ENCODE measurements around the gene MS4A14. TPM values are rescaled to one million over a fixed set of nuclear protein-coding genes. Genes with fewer than 3 reads are reported as not detected.

The MS4A14 gene
- total RNA-seq, 4 donors from 2014 or later = 1.3 to 2.4 (median 1.6) TPM

GRCh38 chr11:60367896-60368295, 28.4 kb upstream of the MS4A14 start:
- TF ChIP-seq POLR2A (IDR thresholded peaks at IDR 0.05) = no peak
- no peak for TF ChIP-seq EP300 (IDR thresholded peaks at IDR 0.05)
- no peak for TF ChIP-seq CTCF (IDR thresholded peaks at IDR 0.05)
- no peak for TF ChIP-seq POLR2AphosphoS5 (IDR thresholded peaks at IDR 0.05)
- no peaks in the 10 kb centered on the region for H3K4me1 ChIP-seq
- peaks cover 28% of the 10 kb centered on the region for H3K27me3 ChIP-seq
- H3K36me3 ChIP-seq = no peaks in the 10 kb centered on the region
- no peak overlapping the region for H3K4me3 ChIP-seq
- H3K27ac ChIP-seq = no peak overlapping the region
- WGBS, 2 donors (ENCODE audit: low coverage in 1 of 2) = 80 to 95% methylated on average over 2 to 10 of the region's 19 CpGs
- no peak for ATAC-seq
- no peaks in the 10 kb centered on the region for H3K9me3 ChIP-seq

GRCh38 chr11:60370252-60370810, 25.9 kb upstream of the MS4A14 start:
- no peaks in the 10 kb centered on the region for H3K4me1 ChIP-seq
- no peak overlapping the region for H3K27ac ChIP-seq
- H3K27me3 ChIP-seq = peaks cover 13% of the 10 kb centered on the region
- ATAC-seq = no peak
- no peaks in the 10 kb centered on the region for H3K9me3 ChIP-seq
- no peak for TF ChIP-seq POLR2AphosphoS5 (IDR thresholded peaks at IDR 0.05)
- no peak for TF ChIP-seq EP300 (IDR thresholded peaks at IDR 0.05)
- TF ChIP-seq CTCF (IDR thresholded peaks at IDR 0.05) = no peak
- TF ChIP-seq POLR2A (IDR thresholded peaks at IDR 0.05) = no peak
- no peak overlapping the region for H3K4me3 ChIP-seq
- H3K36me3 ChIP-seq = no peaks in the 10 kb centered on the region
- 59 to 61% methylated on average over 2 of the region's 2 CpGs for WGBS, 2 donors (ENCODE audit: low coverage in 1 of 2)

- Histone ChIP-seq H3K4me1 (no peaks in the 10 kb centered on the region), H3K27ac (no peak overlapping the region), H3K36me3 (no peaks in the 10 kb centered on the region), H3K9me3 (no peaks in the 10 kb centered on the region), H3K27me3 (peaks cover 13% of the 10 kb centered on the region), H3K4me3 (no peak overlapping the region)
- TF ChIP-seq EP300 (IDR thresholded peaks at IDR 0.05) (no peak), CTCF (IDR thresholded peaks at IDR 0.05) (no peak), POLR2AphosphoS5 (IDR thresholded peaks at IDR 0.05) (no peak), POLR2A (IDR thresholded peaks at IDR 0.05) (no peak)
- ATAC-seq = no peak
- WGBS, 2 donors (ENCODE audit: low coverage in 1 of 2) = 42 to 51% methylated on average over 4 to 5 of the region's 5 CpGs
Observed at GRCh38 chr11:60370811-60371298, 25.4 kb upstream of the MS4A14 start.

- no peak overlapping the region for H3K27ac ChIP-seq
- 84 to 85% methylated on average over 3 of the region's 3 CpGs for WGBS, 2 donors (ENCODE audit: low coverage in 1 of 2)
- no peak for ATAC-seq
Observed at GRCh38 chr11:60371386-60371785, 24.9 kb upstream of the MS4A14 start.

More at GRCh38 chr11:60371386-60371785, 24.9 kb upstream of the MS4A14 start:
- Histone ChIP-seq H3K9me3 (no peaks in the 10 kb centered on the region), H3K27me3 (peaks cover 13% of the 10 kb centered on the region), H3K36me3 (no peaks in the 10 kb centered on the region), H3K4me3 (no peak overlapping the region), H3K4me1 (no peaks in the 10 kb centered on the region)
- TF ChIP-seq CTCF (IDR thresholded peaks at IDR 0.05) (no peak), EP300 (IDR thresholded peaks at IDR 0.05) (no peak), POLR2A (IDR thresholded peaks at IDR 0.05) (no peak), POLR2AphosphoS5 (IDR thresholded peaks at IDR 0.05) (no peak)

All from gastroesophageal sphincter (tissue), 4 donors.